Esophagus muscularis mucosa (tissue), 4 donors: Measurements from ENCODE around the gene ASS1.

ENCODE experiments used
- EP300 ChIP-seq: sonication (generic); formaldehyde crosslinking; IDR thresholded peaks from one replicate; pipeline ENCODE4 v1.6.1; 2017; ENCODE audit warnings: antibody characterized with exemption
- POLR2A ChIP-seq: fragments of 450-650 bp; IDR thresholded peaks from one replicate; pipeline ENCODE4 v1.6.1; 2017; ENCODE audit warnings: antibody characterized with exemption, moderate library complexity, mild to moderate bottlenecking, low read depth
- POLR2AphosphoS5 ChIP-seq, 2 donors: sonication (generic); formaldehyde crosslinking; IDR thresholded peaks; one replicate each; pipeline ENCODE4 v1.6.1; 2017; ENCODE audit warnings: antibody characterized with exemption in 2 of 2
- TF ChIP-seq, protein P1 (sequence below), 3 experiments: fragments of 200-600 bp in 2 of 3; fragments of 450-650 bp in 1 of 3; sonication (generic) in 2 of 3; IDR thresholded peaks; one replicate each; pipeline ENCODE4 v1.5.1; 2017 to 2019; ENCODE audit warnings: antibody characterized with exemption in 3 of 3, mild to moderate bottlenecking in 2 of 3, moderate library complexity in 1 of 3

DNA sequence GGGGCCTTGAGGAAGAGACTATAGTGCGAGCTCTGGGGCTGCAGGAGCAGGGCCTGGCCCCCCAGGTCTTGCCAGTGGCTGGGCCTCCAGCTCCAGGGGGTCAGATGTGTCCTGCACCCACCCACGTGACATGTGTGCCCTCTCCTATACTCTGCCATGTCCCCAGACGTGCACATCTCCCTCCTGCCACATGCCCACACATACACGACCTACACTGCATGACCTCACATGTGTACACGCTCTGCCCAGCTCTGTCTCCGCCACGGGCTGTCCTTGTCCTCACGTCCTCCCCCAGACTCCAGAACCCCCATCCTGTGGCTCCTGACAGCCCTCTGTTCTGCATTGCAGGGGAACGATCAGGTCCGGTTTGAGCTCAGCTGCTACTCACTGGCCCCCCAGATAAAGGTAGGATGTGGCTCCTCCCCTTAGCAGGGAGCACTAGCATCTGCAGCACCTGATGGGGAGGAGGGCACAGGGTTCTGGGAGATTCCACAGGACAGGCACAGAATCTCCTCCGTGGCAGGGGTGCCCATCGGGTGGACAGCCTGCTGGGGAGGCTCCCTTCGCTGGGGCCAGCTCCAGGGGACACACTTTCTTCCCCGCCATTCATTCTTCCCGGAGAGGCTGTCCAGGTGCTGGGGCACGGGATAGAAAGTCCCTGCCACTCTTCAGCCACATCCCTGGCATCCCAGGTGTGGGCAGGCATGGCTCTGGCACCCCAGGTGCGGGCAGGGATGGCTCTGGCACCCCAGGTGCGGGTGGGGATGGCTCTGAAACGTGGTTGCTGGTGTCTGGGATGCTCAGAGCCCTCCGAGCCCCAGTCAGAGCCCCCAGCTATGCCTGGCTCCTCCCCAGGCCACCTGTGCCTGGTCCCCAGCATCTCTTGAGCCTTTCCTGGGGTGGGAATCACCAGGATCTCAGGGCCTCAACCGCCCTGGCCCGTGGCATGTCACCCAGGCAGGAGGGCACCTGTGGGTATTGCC lies 19.3 kb downstream of the ASS1 start:
- TF ChIP-seq, protein P1, sequence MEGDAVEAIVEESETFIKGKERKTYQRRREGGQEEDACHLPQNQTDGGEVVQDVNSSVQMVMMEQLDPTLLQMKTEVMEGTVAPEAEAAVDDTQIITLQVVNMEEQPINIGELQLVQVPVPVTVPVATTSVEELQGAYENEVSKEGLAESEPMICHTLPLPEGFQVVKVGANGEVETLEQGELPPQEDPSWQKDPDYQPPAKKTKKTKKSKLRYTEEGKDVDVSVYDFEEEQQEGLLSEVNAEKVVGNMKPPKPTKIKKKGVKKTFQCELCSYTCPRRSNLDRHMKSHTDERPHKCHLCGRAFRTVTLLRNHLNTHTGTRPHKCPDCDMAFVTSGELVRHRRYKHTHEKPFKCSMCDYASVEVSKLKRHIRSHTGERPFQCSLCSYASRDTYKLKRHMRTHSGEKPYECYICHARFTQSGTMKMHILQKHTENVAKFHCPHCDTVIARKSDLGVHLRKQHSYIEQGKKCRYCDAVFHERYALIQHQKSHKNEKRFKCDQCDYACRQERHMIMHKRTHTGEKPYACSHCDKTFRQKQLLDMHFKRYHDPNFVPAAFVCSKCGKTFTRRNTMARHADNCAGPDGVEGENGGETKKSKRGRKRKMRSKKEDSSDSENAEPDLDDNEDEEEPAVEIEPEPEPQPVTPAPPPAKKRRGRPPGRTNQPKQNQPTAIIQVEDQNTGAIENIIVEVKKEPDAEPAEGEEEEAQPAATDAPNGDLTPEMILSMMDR (IDR thresholded peaks at IDR 0.05), result no peak
- no peak for TF ChIP-seq EP300
- TF ChIP-seq POLR2A, result no peak
- no peak for TF ChIP-seq POLR2AphosphoS5 (IDR thresholded peaks at IDR 0.05)
